Upper lobe of right lung (tissue), 1 donor: ENCODE data around the gene ZDHHC12. TPM values are rescaled to one million over a fixed set of nuclear protein-coding genes. Genes with fewer than 3 reads are reported as not detected.

Experiments
- ATAC-seq: fragments of 200-7000 bp; cut with Tn5 transposase; one replicate; pipeline ENCODE4 v1.9.1; 2020; ENCODE audit warnings: mild to moderate bottlenecking, moderate library complexity
- DNase-seq: peaks from one replicate; pipeline ENCODE4 v3.0.0-alpha.2; 2020
- H3K27ac ChIP-seq: fragments of 200-600 bp; one replicate; pipeline ENCODE4 v1.8.0; 2022
- H3K27me3 ChIP-seq: fragments of 200-600 bp; one replicate; pipeline ENCODE4 v1.8.0; 2022; ENCODE audit warnings: mild to moderate bottlenecking
- H3K36me3 ChIP-seq: fragments of 200-600 bp; one replicate; pipeline ENCODE4 v1.8.0; 2022
- H3K4me1 ChIP-seq: fragments of 200-600 bp; one replicate; pipeline ENCODE4 v1.8.0; 2022
- H3K4me3 ChIP-seq: fragments of 200-600 bp; one replicate; pipeline ENCODE4 v1.8.0; 2022; ENCODE audit warnings: mild to moderate bottlenecking
- H3K9me3 ChIP-seq: fragments of 200-600 bp; one replicate; pipeline ENCODE4 v1.8.0; 2022
- intact Hi-C: fragments of 100-400 bp; cut with DNase I; formaldehyde crosslinking; loops from one replicate; pipeline ENCODE4 v1.11.0; 2022
- total RNA-seq: library from RNA; stranded (reverse); fragmentation: NEBNext Ultra II Directional; extraction: Animal tissue kit (Norgen Biotek cat#: 25700); gene quantifications from one replicate; pipeline ENCODE4 v1.2.1, GENCODE V29; 2021
- TF ChIP-seq, protein P1 (sequence below): fragments of 200-600 bp; IDR thresholded peaks from one replicate; pipeline ENCODE4 v1.8.0; 2022; ENCODE audit warnings: antibody characterized with exemption
- donor health status: DM: no; HTN: yes; CAD: no; lungs with severe emphysema.

Gene ZDHHC12
- total RNA-seq, 1 donor from 2014 or later, result 28.2 TPM

DNA sequence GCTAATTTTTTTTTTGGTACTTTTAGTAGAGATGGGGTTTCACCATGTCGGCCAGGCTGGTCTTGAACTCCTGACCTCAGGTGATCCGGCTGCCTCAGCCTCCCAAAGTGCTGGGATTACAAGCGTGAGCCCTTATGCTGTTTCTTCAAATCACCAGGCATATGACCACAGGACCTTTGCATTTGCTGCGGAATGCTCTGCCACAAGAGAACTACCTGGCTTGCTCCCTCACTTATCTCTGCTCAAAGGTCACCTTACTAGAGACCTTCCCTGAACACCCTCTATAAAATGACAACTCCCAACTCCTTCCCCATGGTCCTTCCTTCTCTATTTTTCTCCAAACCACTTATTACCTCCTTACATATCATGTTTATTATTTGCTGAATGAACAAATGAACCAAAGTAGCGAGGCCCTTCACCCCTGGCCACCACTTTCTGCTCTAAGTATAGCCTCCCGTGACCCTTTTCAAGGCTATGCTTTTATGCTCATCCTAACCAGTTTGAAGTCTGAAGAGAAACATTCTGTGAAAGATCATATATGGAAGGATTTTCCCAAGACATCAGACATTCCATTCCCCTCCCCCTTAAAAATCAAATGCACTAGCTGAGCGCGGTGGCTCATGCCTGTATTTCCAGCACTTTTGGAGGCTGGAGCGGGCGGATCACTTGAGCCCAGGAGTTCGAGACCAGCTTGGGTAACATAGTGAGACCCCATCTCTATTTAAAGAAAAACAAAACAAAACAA, 46.5 kb upstream of the ZDHHC12 start:
- Histone ChIP-seq H3K27me3 (no peaks in the 10 kb centered on the region), H3K4me3 (peak overlapping the region; percentile 91), H3K36me3 (peaks cover 10% of the 10 kb centered on the region), H3K4me1 (peaks cover 16% of the 10 kb centered on the region), H3K9me3 (no peaks in the 10 kb centered on the region), H3K27ac (peak overlapping the region; percentile 99)
- ATAC-seq, result no peak
- intact Hi-C loops, result no loop called here
- TF ChIP-seq, protein P1, sequence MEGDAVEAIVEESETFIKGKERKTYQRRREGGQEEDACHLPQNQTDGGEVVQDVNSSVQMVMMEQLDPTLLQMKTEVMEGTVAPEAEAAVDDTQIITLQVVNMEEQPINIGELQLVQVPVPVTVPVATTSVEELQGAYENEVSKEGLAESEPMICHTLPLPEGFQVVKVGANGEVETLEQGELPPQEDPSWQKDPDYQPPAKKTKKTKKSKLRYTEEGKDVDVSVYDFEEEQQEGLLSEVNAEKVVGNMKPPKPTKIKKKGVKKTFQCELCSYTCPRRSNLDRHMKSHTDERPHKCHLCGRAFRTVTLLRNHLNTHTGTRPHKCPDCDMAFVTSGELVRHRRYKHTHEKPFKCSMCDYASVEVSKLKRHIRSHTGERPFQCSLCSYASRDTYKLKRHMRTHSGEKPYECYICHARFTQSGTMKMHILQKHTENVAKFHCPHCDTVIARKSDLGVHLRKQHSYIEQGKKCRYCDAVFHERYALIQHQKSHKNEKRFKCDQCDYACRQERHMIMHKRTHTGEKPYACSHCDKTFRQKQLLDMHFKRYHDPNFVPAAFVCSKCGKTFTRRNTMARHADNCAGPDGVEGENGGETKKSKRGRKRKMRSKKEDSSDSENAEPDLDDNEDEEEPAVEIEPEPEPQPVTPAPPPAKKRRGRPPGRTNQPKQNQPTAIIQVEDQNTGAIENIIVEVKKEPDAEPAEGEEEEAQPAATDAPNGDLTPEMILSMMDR, result no peak
- DNase-seq, result no peak

DNA sequence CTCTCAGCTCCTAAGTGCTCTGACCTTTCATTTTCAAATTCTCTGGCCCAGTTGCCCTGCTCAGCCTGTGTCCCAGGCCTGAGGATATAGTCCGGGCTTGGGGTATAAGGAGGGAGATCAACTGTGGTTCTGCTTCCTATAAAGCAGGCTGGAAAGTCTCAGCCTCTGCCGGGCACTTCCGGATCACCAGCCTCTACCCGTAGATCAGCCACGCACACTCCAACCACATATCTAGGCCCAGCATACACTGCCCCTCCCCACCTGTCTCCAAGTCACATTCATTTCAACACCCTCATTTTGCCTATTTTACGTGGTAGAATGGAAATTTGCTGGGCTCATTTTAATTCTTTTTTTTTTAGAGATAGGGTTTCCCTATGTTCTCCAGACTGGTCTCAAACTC, 44.7 kb upstream of the ZDHHC12 start:
- intact Hi-C loops, result no loop called here
- DNase-seq (no peak), ATAC-seq (no peak)
- TF ChIP-seq, protein P1, result no peak
- Histone ChIP-seq H3K27ac (no peak overlapping the region), H3K36me3 (peaks cover 10% of the 10 kb centered on the region), H3K4me3 (no peak overlapping the region), H3K27me3 (no peaks in the 10 kb centered on the region), H3K4me1 (peaks cover 16% of the 10 kb centered on the region), H3K9me3 (no peaks in the 10 kb centered on the region)

DNA sequence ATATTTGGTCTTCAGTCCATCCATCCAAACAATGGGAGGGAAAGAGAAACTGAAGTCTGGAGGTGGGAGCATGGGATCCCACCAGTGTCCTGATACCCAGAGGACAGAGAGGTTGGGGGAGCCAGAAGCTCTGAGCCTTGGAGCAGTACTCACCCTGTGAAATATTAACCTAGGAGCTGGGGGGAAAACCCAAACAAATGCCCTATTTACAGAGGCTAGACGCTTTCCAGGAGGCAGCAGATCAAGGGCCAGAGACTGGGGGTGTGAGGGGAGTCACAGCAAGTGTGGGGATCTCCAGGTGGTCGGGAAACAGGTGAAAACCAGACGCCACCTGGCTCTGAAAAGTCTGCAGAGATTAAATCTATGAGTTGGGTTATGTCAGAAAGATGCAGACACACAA, 41.6 kb upstream of the ZDHHC12 start:
- H3K4me1 ChIP-seq, result peaks cover 10% of the 10 kb centered on the region

DNA sequence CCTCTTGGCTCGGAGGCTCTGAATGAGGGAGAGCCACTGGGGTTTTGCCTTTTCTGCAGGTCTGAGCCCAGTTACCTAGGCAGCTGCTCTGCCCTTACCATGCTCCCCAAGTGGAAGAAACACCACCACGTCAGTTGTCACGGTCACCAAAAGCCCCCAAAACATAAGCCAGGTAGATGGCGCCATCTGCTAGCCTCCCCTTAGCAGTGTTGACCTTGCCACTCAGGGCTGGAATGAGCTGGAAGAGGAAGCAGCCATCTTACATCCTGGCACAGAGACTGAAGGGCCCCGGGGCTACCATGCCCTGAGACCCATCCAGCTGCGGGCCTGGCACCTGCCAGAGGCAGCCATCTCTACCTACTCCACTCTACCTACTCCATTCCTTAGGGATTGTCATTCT, 40.4 kb upstream of the ZDHHC12 start:
- no peaks in the 10 kb centered on the region for H3K27me3 ChIP-seq
- no peaks in the 10 kb centered on the region for H3K4me1 ChIP-seq
- TF ChIP-seq, protein P1, result no peak
- H3K4me3 ChIP-seq, result no peak overlapping the region
- intact Hi-C loops, result no loop called here
- ATAC-seq (no peak), DNase-seq (no peak)
- H3K27ac ChIP-seq, result no peak overlapping the region
- peaks cover 10% of the 10 kb centered on the region for H3K36me3 ChIP-seq
- no peaks in the 10 kb centered on the region for H3K9me3 ChIP-seq

More for the DNA sequence above, 41.6 kb upstream of the ZDHHC12 start:
- DNase-seq, result no peak
- ATAC-seq, result no peak
- no peak overlapping the region for H3K27ac ChIP-seq
- H3K4me3 ChIP-seq, result no peak overlapping the region
- no peaks in the 10 kb centered on the region for H3K9me3 ChIP-seq
- H3K36me3 ChIP-seq, result peaks cover 10% of the 10 kb centered on the region
- H3K27me3 ChIP-seq, result no peaks in the 10 kb centered on the region
- intact Hi-C loops, result no loop called here
- TF ChIP-seq, protein P1, result no peak

DNA sequence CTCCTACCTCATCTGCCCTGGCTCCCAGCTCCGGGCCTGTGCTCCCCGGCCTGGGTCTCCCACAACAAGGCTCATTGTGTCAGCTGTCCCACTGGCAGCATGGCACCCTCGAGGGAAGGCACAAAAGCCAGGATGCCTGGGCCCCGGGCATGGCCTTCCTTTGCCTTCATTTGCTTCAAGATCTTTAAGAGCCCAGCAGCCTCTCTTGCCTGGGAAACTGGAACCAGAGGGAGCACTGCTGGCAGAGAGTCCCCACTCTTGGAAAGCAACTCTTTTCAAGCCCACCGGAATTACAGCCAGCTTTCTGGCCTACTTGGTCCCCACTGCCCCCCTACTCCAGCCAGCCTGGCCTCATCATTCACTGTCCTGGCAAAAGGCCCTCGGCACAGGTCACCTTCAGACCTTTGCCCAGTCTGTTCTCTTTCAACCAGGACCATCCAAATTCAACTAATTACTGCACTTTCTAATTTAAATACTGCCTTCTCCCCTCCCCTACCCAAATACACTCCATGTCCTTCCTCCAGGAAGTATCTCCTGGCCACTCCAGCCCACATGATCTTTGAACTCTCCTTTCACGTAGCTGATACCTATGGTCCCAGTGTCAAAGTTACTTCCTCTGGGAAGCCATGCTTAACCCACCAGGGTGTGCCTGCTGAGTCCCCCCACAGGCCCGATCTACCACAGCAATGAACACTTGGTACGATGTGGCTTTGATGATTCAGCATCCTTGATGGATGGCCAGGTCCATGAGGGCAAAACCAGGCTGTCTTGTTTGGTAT, 38.9 kb upstream of the ZDHHC12 start:
- Histone ChIP-seq H3K36me3 (peaks cover 10% of the 10 kb centered on the region), H3K27me3 (no peaks in the 10 kb centered on the region), H3K4me1 (no peaks in the 10 kb centered on the region), H3K9me3 (no peaks in the 10 kb centered on the region), H3K27ac (no peak overlapping the region), H3K4me3 (no peak overlapping the region)
- DNase-seq, result no peak
- intact Hi-C loops, result no loop called here
- TF ChIP-seq, protein P1, result no peak
- no peak for ATAC-seq
